GM23338 (cell line): Measurements from ENCODE around the gene FCHSD1. TPM values are rescaled to one million over a fixed set of nuclear protein-coding genes. Genes with fewer than 3 reads are reported as not detected.

ENCODE experiments used
- ATAC-seq: fragments of 200-7000 bp; cut with Tn5 transposase; 3 replicates; pipeline ENCODE4 v1.9.1; 2020
- DNase-seq: peaks from one replicate; pipeline ENCODE4 v3.0.0-alpha.2; 2015; ENCODE audit warnings: low spot score
- H2AFZ ChIP-seq: fragments of 200-600 bp; sonication (generic); 2 replicates; pipeline ENCODE4 v1.8.0; 2016; ENCODE audit warnings: antibody characterized with exemption, mild to moderate bottlenecking, moderate library complexity
- H3F3A ChIP-seq: fragments of 200-600 bp; sonication (generic); replicated peaks from 2 replicates; pipeline ENCODE4 v1.8.0; 2017; ENCODE audit warnings: antibody characterized with exemption, mixed run types, low read depth
- H3K27ac ChIP-seq: fragments of 200-600 bp; sonication (generic); 2 replicates; pipeline ENCODE4 v1.6.1; 2016; ENCODE audit warnings: low read depth
- H3K27me3 ChIP-seq: fragments of 200-600 bp; sonication (generic); 2 replicates; pipeline ENCODE4 v1.8.0; 2016; ENCODE audit warnings: mild to moderate bottlenecking, mixed run types, moderate library complexity; ENCODE audit not compliant: insufficient read depth
- H3K36me3 ChIP-seq: fragments of 200-600 bp; sonication (generic); 2 replicates; pipeline ENCODE4 v1.8.0; 2016; ENCODE audit warnings: mild to moderate bottlenecking; ENCODE audit not compliant: insufficient read depth
- H3K4me1 ChIP-seq: fragments of 200-600 bp; sonication (generic); 2 replicates; pipeline ENCODE4 v1.8.0; 2016; ENCODE audit warnings: mild to moderate bottlenecking, moderate library complexity; ENCODE audit not compliant: insufficient read depth
- H3K4me2 ChIP-seq: fragments of 200-600 bp; sonication (generic); 2 replicates; pipeline ENCODE4 v1.7.1; 2017; ENCODE audit warnings: mixed run types
- H3K4me3 ChIP-seq: fragments of 200-600 bp; sonication (generic); 2 replicates; pipeline ENCODE4 v1.6.1; 2016; ENCODE audit warnings: mixed run types
- H3K79me2 ChIP-seq: fragments of 200-600 bp; sonication (generic); replicated peaks from 2 replicates; pipeline ENCODE4 v1.8.0; 2017; ENCODE audit warnings: mild to moderate bottlenecking; ENCODE audit not compliant: insufficient read depth
- H3K9me2 ChIP-seq: fragments of 200-600 bp; sonication (generic); 2 replicates; pipeline ENCODE4 v1.8.0; 2017; ENCODE audit not compliant: insufficient read depth
- H4K20me1 ChIP-seq: fragments of 200-600 bp; sonication (generic); replicated peaks from 2 replicates; pipeline ENCODE4 v1.8.0; 2017; ENCODE audit warnings: mild to moderate bottlenecking; ENCODE audit not compliant: insufficient read depth
- H3K27ac Mint-ChIP-seq: 2 replicates; pipeline ENCODE4 v1.8.0; 2020; ENCODE audit warnings: inconsistent platforms, mild to moderate bottlenecking, moderate library complexity, mixed read lengths
- H3K27me3 Mint-ChIP-seq: 3 replicates; pipeline ENCODE4 v1.8.0; 2022; ENCODE audit warnings: low read depth, mild to moderate bottlenecking, moderate library complexity, mixed read lengths, inconsistent platforms; ENCODE audit not compliant: insufficient read depth, poor library complexity
- H3K36me3 Mint-ChIP-seq: 3 replicates; pipeline ENCODE4 v1.8.0; 2021; ENCODE audit warnings: low read depth, mild to moderate bottlenecking, inconsistent platforms, moderate library complexity, mixed read lengths
- H3K4me1 Mint-ChIP-seq: 3 replicates; pipeline ENCODE4 v1.8.0; 2020; ENCODE audit warnings: mild to moderate bottlenecking, inconsistent platforms, mixed read lengths
- H3K4me3 Mint-ChIP-seq: 3 replicates; pipeline ENCODE4 v1.8.0; 2021; ENCODE audit warnings: moderate library complexity, mild to moderate bottlenecking, inconsistent platforms, mixed read lengths
- H3K9me3 Mint-ChIP-seq: 3 replicates; pipeline ENCODE4 v1.8.0; 2020; ENCODE audit warnings: moderate library complexity, mild to moderate bottlenecking, inconsistent platforms, mixed read lengths
- CREB1 ChIP-seq: fragments of 250-450 bp; sonication (Bioruptor Pico); IDR thresholded peaks from 2 replicates; pipeline ENCODE4 v1.5.0; 2020; ENCODE audit warnings: low read depth, mild to moderate bottlenecking, moderate library complexity
- EZH2 ChIP-seq: fragments of 200-600 bp; sonication (generic); IDR thresholded peaks from one replicate; pipeline ENCODE4 v1.8.0; 2017; ENCODE audit warnings: antibody characterized with exemption, mild to moderate bottlenecking, low read depth; ENCODE audit not compliant: unreplicated experiment
- EZH2phosphoT487 ChIP-seq: fragments of 200-600 bp; sonication (generic); IDR thresholded peaks from one replicate; pipeline ENCODE4 v1.8.1; 2018; ENCODE audit warnings: antibody characterized with exemption; ENCODE audit not compliant: unreplicated experiment
- JUNB ChIP-seq: IDR thresholded peaks from one replicate; pipeline ENCODE4 v1.6.1; 2016; ENCODE audit warnings: antibody characterized with exemption; ENCODE audit not compliant: unreplicated experiment
- NANOG ChIP-seq: IDR thresholded peaks from 2 replicates; pipeline ENCODE4 v1.6.1; 2016; ENCODE audit warnings: antibody characterized with exemption, borderline replicate concordance
- POLR2AphosphoS5 ChIP-seq: IDR thresholded peaks from 2 replicates; pipeline ENCODE4 v1.6.1; 2016; ENCODE audit warnings: antibody characterized with exemption, low read depth
- STAT1 ChIP-seq: IDR thresholded peaks from one replicate; pipeline ENCODE4 v1.6.1; 2016; ENCODE audit warnings: antibody characterized with exemption; ENCODE audit not compliant: unreplicated experiment
- ZNF114 ChIP-seq: fragments of 250-450 bp; sonication (Bioruptor Pico); IDR thresholded peaks from 2 replicates; pipeline ENCODE4 v1.5.0; 2020; ENCODE audit warnings: mild to moderate bottlenecking, moderate library complexity
- ZNF331 ChIP-seq: fragments of 250-450 bp; sonication (Bioruptor Pico); IDR thresholded peaks from 2 replicates; pipeline ENCODE4 v1.5.0; 2020; ENCODE audit warnings: low read depth, mild to moderate bottlenecking, moderate library complexity
- polyA plus RNA-seq: library from polyadenylated mRNA; unstranded; fragments of >200 nt; fragmentation: Nextera tagmentation; extraction: Ambion mirVana; gene quantifications from 2 replicates; pipeline ENCODE4 v1.2.1, GENCODE V29; 2016
- total RNA-seq: library from RNA; depleted of rRNA; stranded (reverse); fragments of >200 nt; shearing (Covaris generic); gene quantifications from 2 replicates; pipeline ENCODE4 v1.2.3, GENCODE V29; 2014
- TF ChIP-seq, protein P1 (sequence below): IDR thresholded peaks from one replicate; pipeline ENCODE4 v1.6.1; 2018; ENCODE audit warnings: antibody characterized with exemption; ENCODE audit not compliant: unreplicated experiment
- TF ChIP-seq, protein P2 (sequence below), 2 experiments: fragments of 200-600 bp in 1 of 2; sonication (generic) in 1 of 2; conservative IDR thresholded peaks; 2 replicates each; pipeline versions ENCODE4 v1.5.1 to v1.6.1; 2016 to 2017; ENCODE audit warnings: antibody characterized with exemption in 2 of 2, low read depth in 2 of 2, mild to moderate bottlenecking in 2 of 2, moderate library complexity in 1 of 2
- TF ChIP-seq, protein P3 (sequence below): fragments of 250-450 bp; sonication (Bioruptor Pico); IDR thresholded peaks from 2 replicates; pipeline ENCODE4 v1.5.0; 2020; ENCODE audit warnings: mild to moderate bottlenecking, moderate library complexity
- TF ChIP-seq, protein P4 (sequence below): IDR thresholded peaks from 2 replicates; pipeline ENCODE4 v1.6.1; 2016; ENCODE audit warnings: antibody characterized with exemption

FCHSD1 gene
- total and polyA plus RNA-seq, 2 experiments from 2014 or later = 24.7 to 46.6 TPM

DNA sequence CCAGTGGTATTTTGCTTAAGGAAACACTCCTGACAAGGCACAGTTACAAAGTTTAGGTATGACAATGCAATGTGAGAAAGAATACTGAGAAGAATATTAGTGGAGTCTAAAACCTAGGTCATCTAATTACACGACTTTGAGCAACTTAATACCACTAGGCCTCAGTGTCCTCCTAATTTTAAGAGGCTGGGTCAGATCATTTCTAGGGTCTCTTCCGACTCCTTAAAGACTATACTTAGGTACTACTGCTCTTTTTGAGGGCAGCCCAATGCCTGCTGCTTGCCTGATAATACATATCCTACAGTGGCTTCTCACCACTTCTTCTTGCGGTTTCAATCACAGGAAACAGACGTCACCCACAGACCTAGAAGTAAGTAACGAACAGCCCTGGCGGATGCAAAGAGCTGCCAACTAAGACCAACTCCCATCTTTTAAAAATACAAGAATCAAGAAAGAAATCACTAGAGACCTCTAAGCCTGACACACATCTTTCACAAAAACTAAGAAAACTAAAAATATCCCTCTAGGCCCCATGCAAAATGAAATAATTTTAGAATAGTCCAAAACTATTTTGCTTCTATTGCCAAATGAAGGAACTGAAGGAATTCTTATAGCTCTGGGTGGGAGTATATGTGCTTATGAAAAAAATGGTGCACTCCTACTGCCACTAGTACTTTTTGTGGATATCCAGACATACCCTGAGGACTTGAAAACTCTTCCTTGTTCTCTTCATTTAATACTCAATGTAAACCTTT lies 45.5 kb downstream of the FCHSD1 start:
- no peaks in the 10 kb centered on the region for H3K4me1 ChIP-seq
- H3K79me2 ChIP-seq = peaks cover 98% of the 10 kb centered on the region
- H4K20me1 ChIP-seq = peaks cover 20% of the 10 kb centered on the region
- TF ChIP-seq CREB1 (CRISPR knock-in tag) = no peak
- no peak for TF ChIP-seq JUNB
- TF ChIP-seq, protein P1, sequence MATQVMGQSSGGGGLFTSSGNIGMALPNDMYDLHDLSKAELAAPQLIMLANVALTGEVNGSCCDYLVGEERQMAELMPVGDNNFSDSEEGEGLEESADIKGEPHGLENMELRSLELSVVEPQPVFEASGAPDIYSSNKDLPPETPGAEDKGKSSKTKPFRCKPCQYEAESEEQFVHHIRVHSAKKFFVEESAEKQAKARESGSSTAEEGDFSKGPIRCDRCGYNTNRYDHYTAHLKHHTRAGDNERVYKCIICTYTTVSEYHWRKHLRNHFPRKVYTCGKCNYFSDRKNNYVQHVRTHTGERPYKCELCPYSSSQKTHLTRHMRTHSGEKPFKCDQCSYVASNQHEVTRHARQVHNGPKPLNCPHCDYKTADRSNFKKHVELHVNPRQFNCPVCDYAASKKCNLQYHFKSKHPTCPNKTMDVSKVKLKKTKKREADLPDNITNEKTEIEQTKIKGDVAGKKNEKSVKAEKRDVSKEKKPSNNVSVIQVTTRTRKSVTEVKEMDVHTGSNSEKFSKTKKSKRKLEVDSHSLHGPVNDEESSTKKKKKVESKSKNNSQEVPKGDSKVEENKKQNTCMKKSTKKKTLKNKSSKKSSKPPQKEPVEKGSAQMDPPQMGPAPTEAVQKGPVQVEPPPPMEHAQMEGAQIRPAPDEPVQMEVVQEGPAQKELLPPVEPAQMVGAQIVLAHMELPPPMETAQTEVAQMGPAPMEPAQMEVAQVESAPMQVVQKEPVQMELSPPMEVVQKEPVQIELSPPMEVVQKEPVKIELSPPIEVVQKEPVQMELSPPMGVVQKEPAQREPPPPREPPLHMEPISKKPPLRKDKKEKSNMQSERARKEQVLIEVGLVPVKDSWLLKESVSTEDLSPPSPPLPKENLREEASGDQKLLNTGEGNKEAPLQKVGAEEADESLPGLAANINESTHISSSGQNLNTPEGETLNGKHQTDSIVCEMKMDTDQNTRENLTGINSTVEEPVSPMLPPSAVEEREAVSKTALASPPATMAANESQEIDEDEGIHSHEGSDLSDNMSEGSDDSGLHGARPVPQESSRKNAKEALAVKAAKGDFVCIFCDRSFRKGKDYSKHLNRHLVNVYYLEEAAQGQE = no peak
- TF ChIP-seq EZH2phosphoT487 = no peak
- TF ChIP-seq EZH2 = no peak
- TF ChIP-seq POLR2AphosphoS5 = no peak
- TF ChIP-seq ZNF331 (CRISPR knock-in tag) = no peak
- TF ChIP-seq, protein P2, sequence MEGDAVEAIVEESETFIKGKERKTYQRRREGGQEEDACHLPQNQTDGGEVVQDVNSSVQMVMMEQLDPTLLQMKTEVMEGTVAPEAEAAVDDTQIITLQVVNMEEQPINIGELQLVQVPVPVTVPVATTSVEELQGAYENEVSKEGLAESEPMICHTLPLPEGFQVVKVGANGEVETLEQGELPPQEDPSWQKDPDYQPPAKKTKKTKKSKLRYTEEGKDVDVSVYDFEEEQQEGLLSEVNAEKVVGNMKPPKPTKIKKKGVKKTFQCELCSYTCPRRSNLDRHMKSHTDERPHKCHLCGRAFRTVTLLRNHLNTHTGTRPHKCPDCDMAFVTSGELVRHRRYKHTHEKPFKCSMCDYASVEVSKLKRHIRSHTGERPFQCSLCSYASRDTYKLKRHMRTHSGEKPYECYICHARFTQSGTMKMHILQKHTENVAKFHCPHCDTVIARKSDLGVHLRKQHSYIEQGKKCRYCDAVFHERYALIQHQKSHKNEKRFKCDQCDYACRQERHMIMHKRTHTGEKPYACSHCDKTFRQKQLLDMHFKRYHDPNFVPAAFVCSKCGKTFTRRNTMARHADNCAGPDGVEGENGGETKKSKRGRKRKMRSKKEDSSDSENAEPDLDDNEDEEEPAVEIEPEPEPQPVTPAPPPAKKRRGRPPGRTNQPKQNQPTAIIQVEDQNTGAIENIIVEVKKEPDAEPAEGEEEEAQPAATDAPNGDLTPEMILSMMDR (conservative IDR thresholded peaks at IDR 0.05; ENCODE audit: low read depth in 2 of 2) = no peak
- TF ChIP-seq STAT1 = no peak
- TF ChIP-seq, protein P3, sequence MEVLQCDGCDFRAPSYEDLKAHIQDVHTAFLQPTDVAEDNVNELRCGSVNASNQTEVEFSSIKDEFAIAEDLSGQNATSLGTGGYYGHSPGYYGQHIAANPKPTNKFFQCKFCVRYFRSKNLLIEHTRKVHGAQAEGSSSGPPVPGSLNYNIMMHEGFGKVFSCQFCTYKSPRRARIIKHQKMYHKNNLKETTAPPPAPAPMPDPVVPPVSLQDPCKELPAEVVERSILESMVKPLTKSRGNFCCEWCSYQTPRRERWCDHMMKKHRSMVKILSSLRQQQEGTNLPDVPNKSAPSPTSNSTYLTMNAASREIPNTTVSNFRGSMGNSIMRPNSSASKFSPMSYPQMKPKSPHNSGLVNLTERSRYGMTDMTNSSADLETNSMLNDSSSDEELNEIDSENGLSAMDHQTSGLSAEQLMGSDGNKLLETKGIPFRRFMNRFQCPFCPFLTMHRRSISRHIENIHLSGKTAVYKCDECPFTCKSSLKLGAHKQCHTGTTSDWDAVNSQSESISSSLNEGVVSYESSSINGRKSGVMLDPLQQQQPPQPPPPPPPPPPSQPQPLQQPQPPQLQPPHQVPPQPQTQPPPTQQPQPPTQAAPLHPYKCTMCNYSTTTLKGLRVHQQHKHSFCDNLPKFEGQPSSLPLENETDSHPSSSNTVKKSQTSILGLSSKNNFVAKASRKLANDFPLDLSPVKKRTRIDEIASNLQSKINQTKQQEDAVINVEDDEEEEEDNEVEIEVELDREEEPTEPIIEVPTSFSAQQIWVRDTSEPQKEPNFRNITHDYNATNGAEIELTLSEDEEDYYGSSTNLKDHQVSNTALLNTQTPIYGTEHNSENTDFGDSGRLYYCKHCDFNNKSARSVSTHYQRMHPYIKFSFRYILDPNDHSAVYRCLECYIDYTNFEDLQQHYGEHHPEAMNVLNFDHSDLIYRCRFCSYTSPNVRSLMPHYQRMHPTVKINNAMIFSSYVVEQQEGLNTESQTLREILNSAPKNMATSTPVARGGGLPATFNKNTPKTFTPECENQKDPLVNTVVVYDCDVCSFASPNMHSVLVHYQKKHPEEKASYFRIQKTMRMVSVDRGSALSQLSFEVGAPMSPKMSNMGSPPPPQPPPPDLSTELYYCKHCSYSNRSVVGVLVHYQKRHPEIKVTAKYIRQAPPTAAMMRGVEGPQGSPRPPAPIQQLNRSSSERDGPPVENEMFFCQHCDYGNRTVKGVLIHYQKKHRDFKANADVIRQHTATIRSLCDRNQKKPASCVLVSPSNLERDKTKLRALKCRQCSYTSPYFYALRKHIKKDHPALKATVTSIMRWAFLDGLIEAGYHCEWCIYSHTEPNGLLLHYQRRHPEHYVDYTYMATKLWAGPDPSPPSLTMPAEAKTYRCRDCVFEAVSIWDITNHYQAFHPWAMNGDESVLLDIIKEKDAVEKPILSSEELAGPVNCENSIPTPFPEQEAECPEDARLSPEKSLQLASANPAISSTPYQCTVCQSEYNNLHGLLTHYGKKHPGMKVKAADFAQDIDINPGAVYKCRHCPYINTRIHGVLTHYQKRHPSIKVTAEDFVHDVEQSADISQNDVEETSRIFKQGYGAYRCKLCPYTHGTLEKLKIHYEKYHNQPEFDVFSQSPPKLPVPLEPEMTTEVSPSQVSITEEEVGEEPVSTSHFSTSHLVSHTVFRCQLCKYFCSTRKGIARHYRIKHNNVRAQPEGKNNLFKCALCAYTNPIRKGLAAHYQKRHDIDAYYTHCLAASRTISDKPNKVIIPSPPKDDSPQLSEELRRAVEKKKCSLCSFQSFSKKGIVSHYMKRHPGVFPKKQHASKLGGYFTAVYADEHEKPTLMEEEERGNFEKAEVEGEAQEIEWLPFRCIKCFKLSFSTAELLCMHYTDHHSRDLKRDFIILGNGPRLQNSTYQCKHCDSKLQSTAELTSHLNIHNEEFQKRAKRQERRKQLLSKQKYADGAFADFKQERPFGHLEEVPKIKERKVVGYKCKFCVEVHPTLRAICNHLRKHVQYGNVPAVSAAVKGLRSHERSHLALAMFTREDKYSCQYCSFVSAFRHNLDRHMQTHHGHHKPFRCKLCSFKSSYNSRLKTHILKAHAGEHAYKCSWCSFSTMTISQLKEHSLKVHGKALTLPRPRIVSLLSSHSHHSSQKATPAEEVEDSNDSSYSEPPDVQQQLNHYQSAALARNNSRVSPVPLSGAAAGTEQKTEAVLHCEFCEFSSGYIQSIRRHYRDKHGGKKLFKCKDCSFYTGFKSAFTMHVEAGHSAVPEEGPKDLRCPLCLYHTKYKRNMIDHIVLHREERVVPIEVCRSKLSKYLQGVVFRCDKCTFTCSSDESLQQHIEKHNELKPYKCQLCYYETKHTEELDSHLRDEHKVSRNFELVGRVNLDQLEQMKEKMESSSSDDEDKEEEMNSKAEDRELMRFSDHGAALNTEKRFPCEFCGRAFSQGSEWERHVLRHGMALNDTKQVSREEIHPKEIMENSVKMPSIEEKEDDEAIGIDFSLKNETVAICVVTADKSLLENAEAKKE = no peak
- TF ChIP-seq, protein P4, sequence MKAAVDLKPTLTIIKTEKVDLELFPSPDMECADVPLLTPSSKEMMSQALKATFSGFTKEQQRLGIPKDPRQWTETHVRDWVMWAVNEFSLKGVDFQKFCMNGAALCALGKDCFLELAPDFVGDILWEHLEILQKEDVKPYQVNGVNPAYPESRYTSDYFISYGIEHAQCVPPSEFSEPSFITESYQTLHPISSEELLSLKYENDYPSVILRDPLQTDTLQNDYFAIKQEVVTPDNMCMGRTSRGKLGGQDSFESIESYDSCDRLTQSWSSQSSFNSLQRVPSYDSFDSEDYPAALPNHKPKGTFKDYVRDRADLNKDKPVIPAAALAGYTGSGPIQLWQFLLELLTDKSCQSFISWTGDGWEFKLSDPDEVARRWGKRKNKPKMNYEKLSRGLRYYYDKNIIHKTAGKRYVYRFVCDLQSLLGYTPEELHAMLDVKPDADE = no peak
- TF ChIP-seq NANOG = no peak
- no peak for TF ChIP-seq ZNF114
- Mint-ChIP-seq H3K36me3 (no peaks in the 10 kb centered on the region; the same call in 2 of the 3 replicates), H3K4me1 (peaks cover 6% of the 10 kb centered on the region), H3K27me3 (no peaks in the 10 kb centered on the region), H3K9me3 (no peaks in the 10 kb centered on the region), H3K4me3 (no peak overlapping the region), H3K27ac (no peak overlapping the region)
- H3K27me3 ChIP-seq = no peaks in the 10 kb centered on the region
- no peak overlapping the region for H2AFZ ChIP-seq
- no peaks in the 10 kb centered on the region for H3K9me2 ChIP-seq
- peak; percentile 5 for DNase-seq
- no peak overlapping the region for H3K4me2 ChIP-seq
- no peak overlapping the region for H3K27ac ChIP-seq
- H3K36me3 ChIP-seq = no peaks in the 10 kb centered on the region
- no peak overlapping the region for H3K4me3 ChIP-seq
- no peak for ATAC-seq
- no peaks in the 10 kb centered on the region for H3F3A ChIP-seq
